ENCODE measurements around the gene NSL1.

GRCh38 chr1:212782422-212783154 lies 9.0 kb downstream of the NSL1 start:
- TF ChIP-seq CTCF (IDR thresholded peaks at IDR 0.05 in 2 of 3, conservative IDR thresholded peaks at IDR 0.05 in 1 of 3; ENCODE audit: borderline replicate concordance in 1 of 3, insufficient read depth in 1 of 3, low read depth in 2 of 3, low read length in 2 of 3) (peak; percentile 50 to 70 (median 64); a peak in 5 of 6 replicates), REST (IDR thresholded peaks at IDR 0.05; ENCODE audit: low read depth) (no peak), ELF1 (IDR thresholded peaks at IDR 0.05; ENCODE audit: borderline replicate concordance, low read depth) (no peak), RAD21 (IDR thresholded peaks at IDR 0.05; ENCODE audit: low read depth) (peak; percentile 75), EZH2 (IDR thresholded peaks at IDR 0.05) (no peak)
